ENCODE data around the gene RNF220. TPM values are rescaled to one million over a fixed set of nuclear protein-coding genes. Genes with fewer than 3 reads are reported as not detected.

RNF220 gene
- total and polyA plus RNA-seq, 2 of the 13 experiments (the other 11 are each of a cell fraction or from before 2014, with no cell fraction given) = 48.2 to 72.1 TPM

DNA sequence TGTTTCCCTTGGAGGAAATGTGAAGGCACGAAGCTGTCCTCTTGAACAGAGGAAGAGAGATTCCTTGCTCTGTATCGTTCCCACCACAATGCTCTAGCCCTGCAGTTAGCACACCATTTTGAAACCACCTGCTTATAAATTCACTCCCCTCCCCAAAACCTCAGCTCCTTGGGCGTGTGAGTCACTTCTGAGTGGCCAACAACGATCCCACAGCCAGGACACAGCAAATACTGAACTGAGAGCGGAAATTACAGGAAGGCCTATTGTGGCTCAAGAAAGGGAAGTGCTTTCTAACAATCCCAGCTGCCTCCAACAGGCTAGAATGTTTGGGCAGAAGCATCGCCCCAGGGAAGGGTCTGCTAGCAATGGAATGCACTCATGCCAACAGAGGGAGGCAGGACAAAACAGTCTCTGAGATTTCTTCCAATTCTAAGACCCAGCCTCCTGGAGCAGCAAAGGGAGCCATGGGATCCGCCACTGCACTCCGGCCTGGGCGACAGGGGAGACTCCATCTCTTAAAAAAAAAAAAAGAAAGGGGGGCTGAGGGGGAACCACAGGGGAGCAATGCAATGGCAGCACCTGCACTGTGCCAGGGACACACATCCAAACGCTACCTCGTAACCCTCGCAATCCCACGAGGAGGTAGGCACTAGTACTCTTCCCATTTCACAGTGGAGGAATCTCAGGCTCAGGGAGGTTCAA lies 267.4 kb downstream of the RNF220 start (continued):
- TF ChIP-seq, protein P1, sequence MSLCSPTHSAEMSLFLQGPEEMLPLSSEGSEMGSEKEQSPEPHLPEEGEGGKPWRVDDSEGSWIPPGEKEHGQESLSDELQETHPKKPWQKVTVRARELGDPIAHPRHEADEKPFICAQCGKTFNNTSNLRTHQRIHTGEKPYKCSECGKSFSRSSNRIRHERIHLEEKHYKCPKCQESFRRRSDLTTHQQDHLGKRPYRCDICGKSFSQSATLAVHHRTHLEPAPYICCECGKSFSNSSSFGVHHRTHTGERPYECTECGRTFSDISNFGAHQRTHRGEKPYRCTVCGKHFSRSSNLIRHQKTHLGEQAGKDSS (CRISPR knock-in tag; IDR thresholded peaks at IDR 0.05; ENCODE audit: borderline replicate concordance, low read depth) = no peak
- TF ChIP-seq, protein P2, sequence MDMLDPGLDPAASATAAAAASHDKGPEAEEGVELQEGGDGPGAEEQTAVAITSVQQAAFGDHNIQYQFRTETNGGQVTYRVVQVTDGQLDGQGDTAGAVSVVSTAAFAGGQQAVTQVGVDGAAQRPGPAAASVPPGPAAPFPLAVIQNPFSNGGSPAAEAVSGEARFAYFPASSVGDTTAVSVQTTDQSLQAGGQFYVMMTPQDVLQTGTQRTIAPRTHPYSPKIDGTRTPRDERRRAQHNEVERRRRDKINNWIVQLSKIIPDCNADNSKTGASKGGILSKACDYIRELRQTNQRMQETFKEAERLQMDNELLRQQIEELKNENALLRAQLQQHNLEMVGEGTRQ (IDR thresholded peaks at IDR 0.05; ENCODE audit: low read depth, low read length) = no peak
- TF ChIP-seq, protein P2 (CRISPR knock-in tag; IDR thresholded peaks at IDR 0.05; ENCODE audit: borderline replicate concordance) = no peak
- TF ChIP-seq RFX5 (IDR thresholded peaks at IDR 0.05; ENCODE audit: low read depth, low read length) (no peak), ZFP36L2 (CRISPR knock-in tag; IDR thresholded peaks at IDR 0.05) (no peak), ZNF563 (CRISPR knock-in tag; IDR thresholded peaks at IDR 0.05) (no peak), ZNF556 (CRISPR knock-in tag; IDR thresholded peaks at IDR 0.05; ENCODE audit: borderline replicate concordance) (no peak)

DNA sequence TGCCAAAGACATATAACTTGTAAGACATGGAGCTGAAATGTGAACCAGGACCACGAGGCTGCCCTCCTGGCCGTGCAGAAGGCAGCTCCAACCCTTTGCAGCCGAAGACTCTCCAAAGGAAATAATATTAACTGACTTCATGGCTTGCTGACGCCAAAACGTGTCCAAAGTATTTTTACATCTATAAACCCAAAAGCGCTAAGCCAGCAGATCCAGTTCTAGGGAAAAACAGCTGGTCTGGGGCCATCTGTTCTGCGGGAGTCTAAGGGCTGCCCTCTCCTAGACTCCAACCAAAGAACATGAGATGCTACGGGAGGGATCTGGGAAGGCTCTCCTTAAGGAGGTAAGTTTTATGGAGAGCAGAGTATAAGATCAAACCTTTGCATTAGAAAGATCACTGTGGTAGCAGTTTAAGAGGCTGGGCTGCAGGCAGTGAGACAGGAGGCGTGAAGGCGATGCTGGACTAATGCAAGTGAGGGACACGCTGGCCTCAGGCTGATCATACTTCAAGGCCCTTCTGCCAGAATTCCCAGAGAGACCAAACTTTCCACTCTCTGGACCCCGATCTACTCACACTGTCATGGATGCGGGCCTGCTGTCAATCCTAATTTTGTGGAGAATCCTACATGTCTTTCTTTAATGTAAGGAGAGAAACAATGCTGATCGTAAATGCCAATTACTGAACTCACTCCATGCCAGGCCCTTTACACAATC lies 268.1 kb downstream of the RNF220 start:
- Histone ChIP-seq H2AFZ (ENCODE audit: low read length) (no peak overlapping the region), H3K4me3 (replicated peaks in 1 of 3; ENCODE audit: insufficient read depth in 1 of 3, low read depth in 2 of 3, low read length in 3 of 3) (peak overlapping the region; percentile 64 to 76 (median 67)), H3K79me2 (ENCODE audit: insufficient read depth, low read length) (peaks cover 3% of the 10 kb centered on the region), H3K27me3 (ENCODE audit: control insufficient read depth in 1 of 2, insufficient read depth in 2 of 2, low read length in 2 of 2) (no peaks in the 10 kb centered on the region), H3K4me2 (ENCODE audit: low read depth, low read length) (peak overlapping the region; percentile 95), H3K9me3 (ENCODE audit: low read length) (no peaks in the 10 kb centered on the region), H3K27ac (ENCODE audit: extremely low read length, insufficient read depth, low read length) (peak overlapping the region; percentile 93), H3K9ac (ENCODE audit: insufficient read depth, low read depth, low read length) (peak overlapping the region; percentile 87), H4K20me1 (ENCODE audit: insufficient read depth, low read length) (no peaks in the 10 kb centered on the region), H3K36me3 (replicated peaks in 1 of 2; ENCODE audit: control insufficient read depth in 1 of 2, insufficient read depth in 2 of 2, low read length in 2 of 2) (0 out of 5 replicates have a peak, but pooled peaks cover 0 to 2% of the 10 kb centered on the region in 2 experiments), H3K4me1 (ENCODE audit: insufficient read depth, low read length) (peaks cover 53% of the 10 kb centered on the region)
- in situ Hi-C loops (cut with HindIII; ENCODE audit: extremely low pct_ligation_motif_present, low pct_unique_long_range_greater_than_20kb) = no loop called here
- DNase-seq (ENCODE audit: low spot score) (no peak), FAIRE-seq (no peak), ATAC-seq (no peak)
- 78% methylated on average over 14 of the region's 14 CpGs for WGBS (ENCODE audit: low lambda C conversion rate)
- ChIA-PET CTCF (ENCODE audit: low intra/inter-chr PET ratio, low total read pairs) (no interaction called here), POLR2A (interaction anchor here (1.2 to 3.5 kb wide), 12 partner anchors 11 to 389 kb away, joined by 3 to 34 read pairs (median 8); partner anchors contain the start of gene RNU5D-1)
- TSS peak; percentile 69 for BruUV-seq (replicated peaks)
- intact Hi-C loops (cut with micrococcal nuclease; ENCODE audit: unreplicated experiment) = no loop called here
- TF ChIP-seq, protein P3, sequence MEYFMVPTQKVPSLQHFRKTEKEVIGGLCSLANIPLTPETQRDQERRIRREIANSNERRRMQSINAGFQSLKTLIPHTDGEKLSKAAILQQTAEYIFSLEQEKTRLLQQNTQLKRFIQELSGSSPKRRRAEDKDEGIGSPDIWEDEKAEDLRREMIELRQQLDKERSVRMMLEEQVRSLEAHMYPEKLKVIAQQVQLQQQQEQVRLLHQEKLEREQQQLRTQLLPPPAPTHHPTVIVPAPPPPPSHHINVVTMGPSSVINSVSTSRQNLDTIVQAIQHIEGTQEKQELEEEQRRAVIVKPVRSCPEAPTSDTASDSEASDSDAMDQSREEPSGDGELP (IDR thresholded peaks at IDR 0.05; ENCODE audit: borderline replicate concordance, low read depth) = no peak
- TF ChIP-seq KMT2A (CRISPR knock-in tag; IDR thresholded peaks at IDR 0.05) (0 out of 2 replicates have a peak, but pooled peaks have one; percentile 9), POGZ (CRISPR knock-in tag; IDR thresholded peaks at IDR 0.05) (no peak), SSRP1 (CRISPR knock-in tag; IDR thresholded peaks at IDR 0.05) (no peak), ELF1 (CRISPR knock-in tag; IDR thresholded peaks at IDR 0.05) (no peak), HOXA9 (CRISPR knock-in tag; IDR thresholded peaks at IDR 0.05; ENCODE audit: borderline replicate concordance) (no peak), ZNF7 (CRISPR knock-in tag; IDR thresholded peaks at IDR 0.05) (peak; percentile 98), MAFK (conservative IDR thresholded peaks at IDR 0.05 in 1 of 2, IDR thresholded peaks at IDR 0.05 in 1 of 2; ENCODE audit: low read length in 2 of 2) (0 out of 4 replicates have a peak, but pooled peaks of 1 of the 2 experiments have one; percentile 9), NFKB2 (CRISPR knock-in tag; IDR thresholded peaks at IDR 0.05; ENCODE audit: borderline replicate concordance) (no peak), ZBTB7B (CRISPR knock-in tag; IDR thresholded peaks at IDR 0.05) (no peak), GATA4 (IDR thresholded peaks at IDR 0.05; ENCODE audit: borderline replicate concordance, low read depth) (0 out of 2 replicates have a peak, but pooled peaks have one; percentile 2), MAFF (IDR thresholded peaks at IDR 0.05; ENCODE audit: low read depth, low read length) (0 out of 2 replicates have a peak, but pooled peaks have one; percentile 4)
